HG03064 (cell line): ENCODE results near the gene SSBP2.
"Not testable (repeated sequence)": the region's sequence is repeated elsewhere in the genome, so short reads cannot be mapped to it uniquely, and the experiment has no call there.

Experiments used
- ATAC-seq: cut with Tn5 transposase; IDR thresholded peaks from one replicate; pipeline ENCODE4 v1.9.1; 2021; ENCODE audit warnings: low read depth; ENCODE audit not compliant: unreplicated experiment

SSBP2 gene

DNA sequence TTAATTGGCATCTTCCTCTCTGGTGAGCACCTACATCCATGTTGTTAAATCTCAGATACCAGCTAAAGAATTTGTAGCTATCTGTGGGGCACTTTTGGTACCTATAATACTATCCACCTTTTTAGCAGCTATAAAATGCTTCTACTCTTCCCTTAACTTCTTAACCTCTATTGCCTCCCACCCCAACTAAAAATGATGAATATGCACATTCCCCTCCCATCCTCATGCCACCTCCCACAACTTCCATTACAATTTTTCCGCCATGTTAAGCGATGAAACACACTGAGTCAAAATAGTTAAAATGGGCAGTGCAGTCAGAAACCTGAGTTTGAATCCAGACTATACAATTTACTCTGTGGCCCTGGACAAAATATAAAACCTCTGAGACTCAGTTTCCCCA is 10.1 kb downstream of the SSBP2 start:
- ATAC-seq = no peak

DNA sequence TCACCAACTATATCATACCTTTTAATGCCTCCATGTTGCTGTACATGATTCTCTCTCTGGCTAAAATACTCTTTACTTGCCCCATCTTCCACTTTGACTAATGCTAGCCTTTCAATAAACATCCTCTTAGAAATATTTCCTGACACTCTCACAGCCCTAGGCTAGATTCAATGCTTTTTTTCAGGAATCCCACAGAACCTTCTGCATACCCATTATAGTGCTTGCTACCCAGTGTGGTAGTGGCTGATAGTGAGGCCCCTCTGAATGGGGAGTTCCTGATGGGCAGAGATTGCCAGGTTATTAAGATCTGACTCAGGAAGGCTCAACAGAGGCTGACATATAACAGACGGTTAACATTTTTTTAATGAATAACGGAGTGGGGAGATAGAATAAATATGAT is 11.6 kb downstream of the SSBP2 start:
- no peak for ATAC-seq

DNA sequence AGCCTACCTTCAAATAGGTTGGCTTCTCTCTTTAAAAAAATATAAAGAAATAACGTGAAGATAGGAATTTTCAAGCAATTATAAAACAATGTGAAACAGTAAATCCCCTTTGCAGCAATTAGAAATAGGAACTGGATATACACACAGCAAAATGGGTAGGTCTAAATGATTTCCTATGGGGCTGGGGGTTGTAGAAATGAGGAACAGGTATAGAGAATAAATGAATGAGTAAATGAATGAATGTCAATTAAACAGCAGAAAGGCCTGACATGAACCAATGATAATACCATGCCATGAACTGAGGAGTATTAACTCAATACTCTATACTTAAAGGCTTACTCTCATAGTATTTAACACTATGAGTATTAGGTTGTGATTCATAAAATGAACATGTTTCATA is 21.6 kb downstream of the SSBP2 start:
- ATAC-seq = no peak

GRCh38 chr5:81728301-81728700 is 22.6 kb downstream of the SSBP2 start:
- ATAC-seq = no peak

DNA sequence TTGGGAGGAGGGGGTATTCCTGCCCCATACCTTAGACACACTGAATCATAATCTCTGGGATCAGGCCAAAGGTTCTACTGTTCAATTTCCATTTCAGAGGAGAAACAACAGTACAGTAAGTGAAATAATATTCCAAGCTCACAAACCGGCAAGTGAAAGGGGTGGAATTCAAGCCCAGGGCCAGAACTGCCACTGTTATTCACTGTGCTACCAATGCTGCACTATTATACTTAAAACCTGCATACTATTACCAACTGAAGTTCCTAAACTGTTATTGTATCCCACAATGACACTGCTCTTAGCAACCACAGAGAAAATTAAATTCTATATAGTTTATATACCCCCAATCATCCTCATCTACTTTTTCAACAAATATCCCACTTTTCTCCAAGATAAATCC is 24.6 kb downstream of the SSBP2 start:
- no peak for ATAC-seq

DNA sequence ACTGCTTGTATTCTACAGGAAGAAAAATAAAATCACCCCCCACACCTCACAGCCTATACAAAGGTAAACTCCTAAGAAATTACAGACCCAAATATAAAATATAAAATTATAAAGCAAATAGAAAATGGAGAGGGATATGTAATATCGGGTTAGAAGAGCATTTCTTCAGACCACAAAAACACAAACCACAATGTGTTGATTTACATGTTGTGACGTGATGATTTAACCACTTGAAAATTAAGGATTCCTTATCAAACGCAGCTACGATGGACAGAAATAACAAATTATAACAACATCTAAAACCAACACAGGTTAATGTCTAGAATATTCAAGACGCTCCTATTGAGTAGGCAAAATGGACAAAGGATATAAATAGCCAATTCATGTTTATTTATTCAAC is 26.3 kb downstream of the SSBP2 start:
- no peak for ATAC-seq

- no peak for ATAC-seq
Observed at GRCh38 chr5:81724108-81724507, 26.8 kb downstream of the SSBP2 start.

GRCh38 chr5:81721049-81721448 is 29.8 kb downstream of the SSBP2 start:
- ATAC-seq = no peak

DNA sequence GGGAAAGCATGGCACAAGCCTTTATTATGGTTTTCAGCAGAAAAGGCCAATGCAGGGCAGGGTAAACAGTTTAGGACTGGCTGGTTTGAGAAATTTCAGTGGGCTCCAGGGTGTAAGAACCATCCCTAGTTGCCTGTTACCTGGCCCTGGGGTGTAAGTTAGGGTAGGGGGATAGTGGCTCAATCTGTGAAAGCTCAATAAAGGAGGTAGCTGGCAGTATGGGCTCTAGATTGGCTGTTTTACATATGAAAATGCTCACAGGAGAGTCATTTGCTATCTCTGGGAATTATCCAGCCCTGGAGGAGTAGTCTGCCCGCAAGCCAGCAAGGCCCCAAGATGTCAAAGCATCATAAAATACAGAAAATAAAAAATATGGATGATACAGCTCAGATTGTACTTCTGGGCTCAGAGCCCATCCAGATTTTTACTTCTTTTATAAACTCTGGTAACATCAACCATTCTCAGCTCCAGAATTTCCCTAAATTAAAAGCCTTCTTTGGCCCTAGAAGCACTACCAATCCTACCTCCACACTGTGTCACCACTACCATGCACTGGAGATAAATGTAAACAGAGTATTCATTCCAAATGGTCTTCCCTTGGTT is 31.1 kb downstream of the SSBP2 start:
- no peak for ATAC-seq

GRCh38 chr5:81718300-81718699 is 32.6 kb downstream of the SSBP2 start:
- ATAC-seq = no peak

GRCh38 chr5:81717860-81718259 is 33.0 kb downstream of the SSBP2 start:
- no peak for ATAC-seq

- no peak for ATAC-seq
Observed at GRCh38 chr5:81717226-81717625, 33.7 kb downstream of the SSBP2 start.

GRCh38 chr5:81714076-81714475 is 36.8 kb downstream of the SSBP2 start:
- not testable (repeated sequence) for ATAC-seq

GRCh38 chr5:81708889-81709288 is 42.0 kb downstream of the SSBP2 start:
- no peak for ATAC-seq

GRCh38 chr5:81703840-81704239 is 47.1 kb downstream of the SSBP2 start:
- no peak for ATAC-seq

DNA sequence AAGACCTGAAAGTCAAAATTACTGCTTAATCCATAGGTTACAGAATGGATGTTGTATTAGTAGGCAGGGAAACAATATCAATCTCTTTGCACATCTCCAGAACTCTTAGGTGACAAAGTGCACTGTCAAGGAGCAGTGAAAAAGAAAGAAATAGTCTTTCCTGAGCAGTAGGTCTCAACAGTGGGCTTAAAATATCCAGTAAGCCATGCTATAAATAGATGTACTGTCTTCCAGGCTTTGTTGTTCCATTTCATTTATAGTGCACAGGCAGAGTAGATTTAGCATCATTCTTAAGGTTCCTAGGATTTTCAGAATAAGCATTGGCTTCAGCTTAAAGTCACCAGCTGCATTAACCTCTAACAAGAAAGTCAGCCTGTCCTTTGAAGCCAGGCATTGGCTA is 50.7 kb downstream of the SSBP2 start:
- ATAC-seq = no peak

DNA sequence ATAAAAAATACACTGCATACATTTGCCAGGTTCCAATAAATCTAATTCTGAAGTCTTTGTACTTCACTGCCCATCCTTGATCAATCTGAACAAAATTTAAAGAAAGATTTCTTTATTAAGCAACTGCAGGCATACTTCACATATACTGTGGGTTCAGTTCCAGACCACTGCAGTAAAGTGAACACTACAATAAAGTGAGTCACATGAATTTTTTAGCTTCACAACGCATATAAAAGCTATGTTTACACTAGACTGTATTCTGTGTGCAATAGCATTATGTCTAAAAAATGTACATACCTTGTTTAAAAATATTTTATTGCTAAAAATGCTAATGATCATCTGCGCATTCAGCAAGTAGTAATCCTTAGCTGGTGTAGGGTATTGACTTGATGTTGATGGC is 52.1 kb downstream of the SSBP2 start:
- no peak for ATAC-seq

- no peak for ATAC-seq
Observed at GRCh38 chr5:81696418-81697397, 54.2 kb downstream of the SSBP2 start.

GRCh38 chr5:81694726-81695125 is 56.2 kb downstream of the SSBP2 start:
- no peak for ATAC-seq

- no peak for ATAC-seq
Observed at GRCh38 chr5:81688215-81688614, 62.7 kb downstream of the SSBP2 start.

GRCh38 chr5:81687292-81687691 is 63.6 kb downstream of the SSBP2 start:
- ATAC-seq = no peak

- ATAC-seq = no peak
Observed at GRCh38 chr5:81685471-81685870, 65.4 kb downstream of the SSBP2 start.
